T-helper 1 cell treated with Interleukin-12 subunit alpha and Interleukin-12 subunit beta and Interleukin-4 antibody, amounts not matched to agents 30 ng/mL and 1 ng/mL, for 36 hours (primary cell): ENCODE data around the gene TUBAL3. TPM values are rescaled to one million over a fixed set of nuclear protein-coding genes. Genes with fewer than 3 reads are reported as not detected.

Experiments used
- intact Hi-C: fragments of 100-400 bp; cut with micrococcal nuclease; formaldehyde crosslinking; loops from one replicate; pipeline ENCODE4 v1.15.1; 2024
- total RNA-seq: library from RNA; stranded (reverse); gene quantifications from 2 replicates; pipeline ENCODE4 v1.2.3, GENCODE V29; 2022

Gene TUBAL3
- not detected in 2 replicates for total RNA-seq

DNA sequence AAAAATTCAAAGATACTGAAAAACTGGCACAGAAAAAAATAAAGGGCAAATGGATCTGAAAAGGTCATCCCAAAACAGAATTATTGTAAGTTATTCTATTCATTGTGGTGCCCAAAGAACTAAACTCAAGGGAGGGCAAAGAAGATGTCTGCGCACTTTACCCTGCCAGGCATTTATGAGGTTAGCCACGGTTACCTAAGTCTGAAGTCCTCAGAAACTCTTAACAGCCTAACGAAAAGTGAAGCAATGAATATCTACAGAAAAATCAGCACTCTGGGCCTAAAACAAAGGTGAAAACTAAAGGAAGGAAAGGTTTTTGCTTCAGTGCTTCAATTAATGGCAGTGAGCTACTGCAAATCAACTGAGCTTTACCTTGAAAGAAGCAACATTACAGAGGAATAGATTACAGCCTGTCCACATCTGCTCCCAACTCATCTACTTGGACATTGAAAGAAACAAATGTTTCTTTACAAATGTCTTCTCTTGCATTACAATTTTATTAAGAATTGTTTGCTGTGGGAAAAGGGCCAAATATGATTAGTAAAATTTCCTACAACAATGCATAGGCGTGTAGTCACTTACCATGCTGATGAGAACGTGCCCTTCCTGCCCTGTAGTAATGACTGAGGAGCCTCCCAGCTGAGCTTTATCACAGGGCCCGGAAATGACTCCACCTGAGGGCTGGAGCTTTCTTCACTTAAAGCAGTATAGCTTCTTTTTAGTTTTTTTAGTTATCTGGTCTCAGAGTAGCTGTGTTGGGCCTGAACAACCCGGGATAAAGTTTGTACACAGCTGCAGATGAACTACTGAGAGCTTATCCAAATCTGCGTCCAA lies at the start of gene TUBAL3:
Gene TUBAL3, minus strand, starts transcription at position 621 of the 834 bp plus-strand sequence. Its CDS starts 36 bp downstream, at position 585.
- intact Hi-C loops, result no loop called here

- intact Hi-C loops, result no loop called here
Observed at GRCh38 chr10:5453749-5454489, 49.3 kb upstream of the TUBAL3 start.

DNA sequence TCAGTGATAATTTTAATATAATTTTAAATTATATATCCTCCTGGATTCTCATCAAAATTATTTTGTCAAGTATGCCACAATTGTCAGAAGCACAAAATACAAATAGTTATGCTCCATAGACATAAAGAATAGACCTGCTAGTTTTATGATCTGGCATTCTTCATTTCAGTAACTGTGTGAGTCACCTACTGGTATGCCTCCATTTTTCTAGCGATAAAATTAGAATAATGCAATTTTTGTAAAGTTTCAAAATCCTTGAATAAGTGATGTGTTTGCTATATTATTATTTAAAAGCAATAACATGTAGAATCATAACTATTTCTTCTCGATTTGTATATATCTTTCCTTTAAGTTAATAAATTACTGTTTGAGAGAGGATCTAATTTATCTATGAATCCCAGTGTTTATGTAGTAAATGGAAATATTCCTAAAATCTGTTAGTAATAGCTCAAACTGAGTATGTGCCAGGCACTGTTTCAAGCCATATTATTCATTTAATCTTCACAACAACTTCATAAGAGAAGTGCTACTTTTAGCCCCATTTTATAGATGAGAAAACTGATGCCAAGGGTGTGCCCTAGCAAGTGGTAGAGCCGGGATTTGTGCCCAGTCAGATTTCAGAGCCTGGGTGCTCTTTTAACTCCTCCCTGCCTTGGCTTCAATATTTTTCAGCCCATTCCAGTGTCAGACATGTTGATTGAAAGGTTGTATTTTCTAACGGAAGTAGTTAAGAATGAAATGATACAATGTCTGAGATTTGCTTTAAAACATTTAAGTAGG lies 46.2 kb upstream of the TUBAL3 start:
- intact Hi-C loops, result no loop called here

DNA sequence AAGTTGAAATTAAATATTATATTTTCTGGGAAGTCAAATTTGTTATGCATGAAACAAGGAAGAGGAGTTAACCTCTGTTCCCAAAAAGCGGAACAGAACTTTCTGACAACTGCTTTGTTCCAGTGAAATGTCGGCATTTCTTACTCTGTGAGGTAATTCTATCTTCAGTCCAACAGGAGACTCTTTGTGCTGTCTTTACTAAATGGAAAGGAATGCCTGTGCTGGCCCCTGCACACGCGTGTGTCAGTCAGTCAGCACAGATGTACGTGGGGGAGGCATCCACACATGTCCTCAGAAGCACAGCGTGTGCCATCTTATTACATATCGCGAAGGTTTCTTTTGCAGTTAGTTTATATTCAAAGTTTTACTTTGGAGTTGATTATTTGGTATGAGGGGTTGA lies 45.2 kb upstream of the TUBAL3 start:
- intact Hi-C loops, result loop anchor here (5.0 to 10.0 kb wide), 5 partner anchors 325 to 755 kb away; partner anchors contain the start of genes ANKRD16, IL15RA, PFKFB3 and RBM17

GRCh38 chr10:5449227-5449626 lies 44.6 kb upstream of the TUBAL3 start:
- intact Hi-C loops, result loop anchor here (5.0 to 10.0 kb wide), 5 partner anchors 326 to 756 kb away; partner anchors contain the start of genes ANKRD16, IL15RA, PFKFB3 and RBM17

DNA sequence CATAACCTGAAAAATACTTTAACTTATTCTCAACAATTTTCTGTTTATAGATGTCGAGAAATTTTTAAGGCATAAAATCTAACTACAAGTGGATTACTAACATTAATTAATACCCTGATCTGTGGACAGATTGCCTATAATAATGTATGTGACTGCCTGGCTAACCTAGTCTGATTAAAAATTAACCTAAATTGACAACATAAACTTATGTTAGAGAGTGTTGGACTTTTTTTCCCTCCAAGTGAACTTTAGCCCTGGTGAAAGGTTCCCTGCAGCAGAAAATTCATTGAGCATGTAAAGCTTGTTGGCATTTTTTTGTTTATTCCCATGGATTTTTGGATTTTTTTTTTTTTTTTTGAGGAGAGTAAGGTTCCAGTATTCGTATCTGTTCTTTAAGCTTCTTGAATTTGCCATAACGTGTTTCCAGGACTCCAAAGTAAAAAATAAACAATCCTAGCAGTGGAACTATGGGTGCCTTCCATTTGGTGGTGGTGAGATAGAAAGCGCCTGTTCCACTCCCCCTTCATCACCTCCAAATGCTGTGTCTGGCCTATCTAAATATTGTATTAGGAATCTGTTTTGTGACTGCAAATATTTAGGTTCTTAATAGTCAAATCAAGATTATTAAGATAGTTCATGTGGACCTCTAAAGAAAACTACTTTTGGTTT lies 43.8 kb upstream of the TUBAL3 start:
- intact Hi-C loops, result loop anchor here (5.0 to 10.0 kb wide), 5 partner anchors 326 to 756 kb away; partner anchors contain the start of genes ANKRD16, IL15RA, PFKFB3 and RBM17

- intact Hi-C loops, result loop anchor here (1.0 to 10.0 kb wide), 10 partner anchors 102 to 757 kb away; partner anchors contain the start of genes AKR1E2, ANKRD16, IL15RA and PFKFB3
Observed at GRCh38 chr10:5447611-5448071, 43.0 kb upstream of the TUBAL3 start.

DNA sequence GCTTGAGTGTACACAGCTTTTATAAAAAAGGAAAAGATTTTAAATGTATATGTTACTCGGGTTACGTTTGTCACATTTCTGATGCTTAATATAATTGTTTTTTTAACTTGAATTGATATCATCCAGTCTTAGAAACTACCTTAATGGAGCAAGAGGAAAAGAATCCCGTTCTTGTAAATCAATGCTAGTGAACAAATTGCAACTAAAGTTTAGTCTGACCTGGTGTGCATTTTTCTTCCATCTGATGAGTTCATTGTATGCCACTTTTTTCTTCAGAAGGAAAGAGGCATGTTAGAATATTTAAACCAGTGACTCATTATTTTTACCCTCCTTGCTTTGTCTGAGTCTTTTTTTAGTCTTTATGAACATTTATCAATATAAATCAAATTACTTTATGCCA lies 42.4 kb upstream of the TUBAL3 start:
- intact Hi-C loops, result loop anchor here (1.0 to 10.0 kb wide), 10 partner anchors 102 to 758 kb away; partner anchors contain the start of genes AKR1E2, ANKRD16, IL15RA and PFKFB3

DNA sequence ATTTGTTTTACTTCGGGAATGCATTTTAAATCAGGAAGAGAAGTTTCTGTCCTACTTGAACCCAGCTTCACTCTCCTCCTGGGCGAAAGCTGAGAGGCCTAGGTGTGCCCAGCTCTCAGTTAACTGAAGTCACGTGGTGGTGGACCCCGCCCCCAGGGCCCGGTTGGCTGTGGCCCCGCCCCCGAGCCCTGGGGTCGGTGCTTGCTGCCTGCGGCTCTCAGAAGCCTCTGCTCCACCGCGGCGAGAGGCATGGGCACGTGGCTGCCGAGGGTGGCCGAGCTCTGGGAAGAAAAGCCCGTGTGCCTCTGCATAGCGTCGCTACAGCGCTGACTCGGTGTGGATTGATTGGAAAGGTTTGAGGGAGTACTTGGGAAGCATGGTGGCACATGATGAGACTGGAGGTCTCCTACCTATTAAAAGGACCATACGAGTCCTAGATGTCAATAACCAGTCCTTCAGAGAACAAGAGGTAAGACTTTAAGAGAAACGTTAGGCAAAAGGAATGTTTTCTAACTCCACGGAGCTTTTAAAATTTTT lies 41.8 kb upstream of the TUBAL3 start:
- intact Hi-C loops, result loop anchor here (1.0 to 10.0 kb wide), 7 partner anchors 34 to 758 kb away; partner anchors contain the start of genes ANKRD16, IL15RA, NET1 and PFKFB3

DNA sequence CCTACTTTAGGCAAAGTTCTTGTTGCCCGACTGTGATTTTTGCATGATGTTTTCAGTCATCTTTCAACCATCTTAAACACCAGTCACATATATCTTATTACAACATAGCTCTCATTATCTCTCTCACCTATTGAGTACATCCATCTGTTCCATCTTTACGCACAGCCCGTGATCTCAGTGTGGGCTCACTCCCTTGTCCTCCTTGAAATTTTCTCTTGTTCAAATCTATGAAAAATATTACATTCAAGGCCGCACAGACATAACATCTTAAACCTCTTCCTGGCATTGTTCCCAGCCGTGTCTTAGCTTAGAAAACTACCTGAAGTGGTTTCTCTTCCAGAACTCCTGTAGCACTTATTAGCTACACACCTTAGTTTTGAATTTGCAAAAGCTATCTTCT lies 40.4 kb upstream of the TUBAL3 start:
- intact Hi-C loops, result loop anchor here (5.0 to 10.0 kb wide), 5 partner anchors 330 to 760 kb away; partner anchors contain the start of genes ANKRD16, IL15RA, PFKFB3 and RBM17

DNA sequence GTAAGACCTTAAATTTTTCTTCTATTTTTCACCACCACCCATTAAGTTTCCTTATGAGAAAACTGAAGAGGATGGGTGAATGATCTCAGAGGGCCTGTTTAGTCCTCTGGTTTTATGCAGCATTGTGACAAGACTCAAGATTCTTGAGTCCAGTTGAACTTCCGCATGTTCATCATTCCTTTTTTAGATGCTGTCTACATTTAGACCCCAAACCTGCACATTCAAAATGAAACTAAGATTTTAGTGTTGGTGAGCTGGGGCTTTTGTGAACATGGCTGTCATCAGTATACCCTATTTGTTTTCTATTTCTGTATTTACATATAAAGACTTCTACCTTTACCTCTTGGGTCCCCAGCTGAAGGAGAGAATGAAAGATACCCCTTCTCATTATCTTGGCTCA lies 38.8 kb upstream of the TUBAL3 start:
- intact Hi-C loops, result loop anchor here (2.0 to 10.0 kb wide), 7 partner anchors 147 to 761 kb away; partner anchors contain the start of genes IL15RA, PFKFB3 and RBM17

DNA sequence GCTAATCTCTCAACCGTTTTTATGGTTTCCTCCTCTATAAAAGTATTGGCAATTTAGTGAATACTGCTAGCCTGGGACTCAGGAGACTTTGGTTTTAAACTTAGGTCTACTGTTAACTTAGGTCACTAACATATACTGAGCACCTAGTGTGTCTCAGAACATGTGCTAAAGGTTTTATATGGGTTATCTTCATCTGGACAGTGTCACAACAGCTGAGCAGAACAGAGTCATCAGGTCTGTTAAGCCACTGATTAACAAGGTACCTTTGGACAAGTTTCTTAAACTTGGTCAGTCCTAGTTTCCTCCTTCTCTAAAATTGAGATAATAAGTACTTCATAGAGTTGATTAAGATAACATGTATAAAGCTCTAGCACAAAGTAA lies 38.4 kb upstream of the TUBAL3 start:
- intact Hi-C loops, result loop anchor here (1.0 to 10.0 kb wide), 9 partner anchors 146 to 762 kb away; partner anchors contain the start of genes IL15RA, PFKFB3 and RBM17

DNA sequence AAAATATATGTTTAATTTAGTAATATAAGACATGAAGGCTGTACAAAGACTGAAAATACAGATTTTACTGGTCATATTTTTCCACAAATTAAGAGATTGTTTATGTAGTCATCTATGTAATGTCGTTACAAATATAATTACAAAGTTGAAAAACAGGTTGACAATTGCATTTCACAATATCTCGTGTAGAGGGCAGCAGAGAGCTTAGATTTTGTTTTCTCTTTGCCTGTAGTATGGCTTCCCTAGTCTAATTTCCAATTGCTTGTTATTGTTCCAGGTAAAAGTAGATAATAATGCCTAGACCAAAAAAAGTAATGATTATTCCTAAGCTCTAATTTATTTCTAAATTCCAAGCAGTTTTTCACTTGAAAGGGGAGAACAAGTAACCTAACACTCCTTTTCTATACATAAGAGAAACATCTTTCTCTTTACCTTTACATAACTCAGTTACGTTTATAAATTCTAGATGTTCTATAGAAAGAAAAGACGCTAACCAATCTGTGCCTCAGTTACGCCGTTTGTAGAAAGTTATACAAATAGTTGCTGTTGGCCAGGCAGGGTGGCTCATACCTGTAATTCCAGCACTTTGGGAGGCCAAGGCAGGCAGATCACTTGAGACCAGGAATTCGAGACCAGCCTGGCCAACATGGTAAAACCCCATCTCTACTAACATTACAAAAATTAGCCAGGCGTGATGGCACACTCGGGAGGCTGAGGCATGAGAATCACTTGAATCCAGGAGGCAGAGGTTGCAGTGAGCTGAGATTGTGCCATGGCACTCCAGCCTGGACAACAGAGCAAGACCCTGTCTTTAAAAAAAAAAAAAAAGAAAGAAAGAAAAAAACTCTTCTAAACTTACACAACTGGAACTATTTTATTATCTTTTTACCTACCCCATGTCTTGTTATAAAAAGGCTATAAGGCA lies 37.7 kb upstream of the TUBAL3 start:
- intact Hi-C loops, result loop anchor here (1.0 to 10.0 kb wide), 9 partner anchors 146 to 762 kb away; partner anchors contain the start of genes IL15RA, PFKFB3 and RBM17

GRCh38 chr10:5441106-5441505 lies 36.5 kb upstream of the TUBAL3 start:
- intact Hi-C loops, result loop anchor here (10.0 kb wide), 4 partner anchors 334 to 764 kb away; partner anchors contain the start of genes IL15RA, PFKFB3 and RBM17

DNA sequence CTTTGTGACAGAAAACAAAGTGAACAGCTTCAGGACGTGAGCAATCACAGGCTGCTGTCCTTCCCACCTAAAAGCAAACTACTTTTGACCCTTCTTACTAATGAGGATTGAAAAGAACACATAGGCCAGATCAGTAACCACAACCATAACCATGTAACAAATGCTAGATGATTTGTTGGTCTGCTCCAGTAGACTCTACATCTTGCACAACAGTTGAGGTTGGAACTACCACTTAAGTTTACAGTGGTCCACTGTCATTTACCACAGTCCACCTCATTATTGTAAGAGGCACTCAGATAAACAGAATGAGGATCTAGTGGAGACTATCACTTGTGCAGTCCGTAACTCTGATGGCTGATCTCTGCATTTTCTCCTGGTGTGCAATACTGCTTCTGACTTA lies 35.6 kb upstream of the TUBAL3 start:
- intact Hi-C loops, result loop anchor here (10.0 kb wide), 4 partner anchors 335 to 765 kb away; partner anchors contain the start of genes IL15RA, PFKFB3 and RBM17

DNA sequence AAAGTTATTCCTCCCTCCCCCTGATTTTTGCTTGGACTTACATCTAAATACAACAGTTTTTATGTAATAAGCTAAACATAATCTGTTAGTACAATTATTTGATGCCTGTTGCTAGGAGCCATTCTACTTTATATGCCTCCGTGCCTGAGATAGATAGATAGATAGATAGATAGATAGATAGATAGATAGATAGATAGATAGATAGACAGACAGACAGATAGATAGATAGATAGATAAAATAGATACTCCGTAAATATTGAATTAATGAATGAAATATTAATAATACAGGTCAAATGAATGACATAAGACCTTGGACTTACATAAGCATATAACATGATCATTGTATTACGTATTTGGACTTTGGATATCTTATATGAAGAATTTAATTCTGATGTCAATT lies 30.7 kb upstream of the TUBAL3 start:
- intact Hi-C loops, result loop anchor here (2.0 kb wide), 1 partner anchor 153 kb away; no protein-coding TSS in a partner anchor

GRCh38 chr10:5434017-5434753 lies 29.6 kb upstream of the TUBAL3 start:
- intact Hi-C loops, result loop anchor here (1.0 to 2.0 kb wide), 6 partner anchors 50 to 619 kb away; partner anchors contain the start of gene AKR1C3
